ENCODE data around the gene FAM110A. TPM values are rescaled to one million over a fixed set of nuclear protein-coding genes. Genes with fewer than 3 reads are reported as not detected.

FAM110A gene
- total RNA-seq, 2 donors from 2014 or later = 12.1 to 16.9 TPM

GRCh38 chr20:869606-870005 is 36.1 kb downstream of the FAM110A start:
- no peak overlapping the region for H3K9ac ChIP-seq (ENCODE audit: extremely low read depth, low read length, poor library complexity, severe bottlenecking)
- no peaks in the 10 kb centered on the region for H3K9me3 Mint-ChIP-seq
- no peak for DNase-seq
- no peaks in the 10 kb centered on the region for H3K9me3 ChIP-seq (ENCODE audit: control insufficient read depth, low read length)
- no peak overlapping the region for H3K4me3 Mint-ChIP-seq
- H3K27me3 Mint-ChIP-seq (ENCODE audit: insufficient read depth) = peaks cover 48% of the 10 kb centered on the region
- no peaks in the 10 kb centered on the region for H3K4me1 Mint-ChIP-seq
- no peaks in the 10 kb centered on the region for H3K4me1 ChIP-seq (ENCODE audit: control insufficient read depth, insufficient read depth, low read length)
- no peaks in the 10 kb centered on the region for H3K36me3 Mint-ChIP-seq (ENCODE audit: low read depth)
- H3K36me3 ChIP-seq (ENCODE audit: control insufficient read depth, insufficient read depth, low read length) = no peaks in the 10 kb centered on the region
- no peak for TF ChIP-seq CTCF (conservative IDR thresholded peaks at IDR 0.05)
- no peak overlapping the region for H3K27ac Mint-ChIP-seq
- H3K4me3 ChIP-seq (ENCODE audit: low read length) = no peak overlapping the region
- no peak overlapping the region for H3K27ac ChIP-seq (ENCODE audit: low read depth, low read length)
- 88 to 89% methylated on average over 5 of the region's 5 CpGs for WGBS, 2 experiments (ENCODE audit: insufficient coverage in 1 of 2, insufficient read length in 1 of 2)
- peaks cover 3% of the 10 kb centered on the region for H3K27me3 ChIP-seq (ENCODE audit: control insufficient read depth, insufficient read depth, low read length, poor library complexity, severe bottlenecking)

GRCh38 chr20:870758-871157 is 37.2 kb downstream of the FAM110A start:
- Histone ChIP-seq H3K9ac (ENCODE audit: extremely low read depth, low read length, poor library complexity, severe bottlenecking) (no peak overlapping the region), H3K4me3 (ENCODE audit: low read length) (no peak overlapping the region), H3K27ac (ENCODE audit: low read depth, low read length) (no peak overlapping the region), H3K27me3 (ENCODE audit: control insufficient read depth, insufficient read depth, low read length, poor library complexity, severe bottlenecking) (no peaks in the 10 kb centered on the region), H3K4me1 (ENCODE audit: control insufficient read depth, insufficient read depth, low read length) (no peaks in the 10 kb centered on the region), H3K36me3 (ENCODE audit: control insufficient read depth, insufficient read depth, low read length) (no peaks in the 10 kb centered on the region), H3K9me3 (ENCODE audit: control insufficient read depth, low read length) (no peaks in the 10 kb centered on the region)
- Mint-ChIP-seq H3K4me1 (no peaks in the 10 kb centered on the region), H3K27me3 (ENCODE audit: insufficient read depth) (peaks cover 39% of the 10 kb centered on the region), H3K9me3 (no peaks in the 10 kb centered on the region), H3K36me3 (ENCODE audit: low read depth) (no peaks in the 10 kb centered on the region), H3K27ac (no peak overlapping the region), H3K4me3 (no peak overlapping the region)
- no peak for TF ChIP-seq CTCF (conservative IDR thresholded peaks at IDR 0.05)
- 85 to 94% methylated on average over 2 to 3 of the region's 3 CpGs for WGBS, 2 experiments (ENCODE audit: insufficient coverage in 1 of 2, insufficient read length in 1 of 2)
- no peak for DNase-seq

- Mint-ChIP-seq H3K4me1 (no peaks in the 10 kb centered on the region), H3K27ac (no peak overlapping the region), H3K27me3 (ENCODE audit: insufficient read depth) (peaks cover 33% of the 10 kb centered on the region), H3K9me3 (no peaks in the 10 kb centered on the region), H3K36me3 (ENCODE audit: low read depth) (no peaks in the 10 kb centered on the region), H3K4me3 (no peak overlapping the region)
- no peak for DNase-seq
- Histone ChIP-seq H3K27me3 (ENCODE audit: control insufficient read depth, insufficient read depth, low read length, poor library complexity, severe bottlenecking) (no peaks in the 10 kb centered on the region), H3K4me3 (ENCODE audit: low read length) (no peak overlapping the region), H3K9me3 (ENCODE audit: control insufficient read depth, low read length) (no peaks in the 10 kb centered on the region), H3K36me3 (ENCODE audit: control insufficient read depth, insufficient read depth, low read length) (no peaks in the 10 kb centered on the region), H3K4me1 (ENCODE audit: control insufficient read depth, insufficient read depth, low read length) (no peaks in the 10 kb centered on the region), H3K27ac (ENCODE audit: low read depth, low read length) (no peak overlapping the region), H3K9ac (ENCODE audit: extremely low read depth, low read length, poor library complexity, severe bottlenecking) (no peak overlapping the region)
- TF ChIP-seq CTCF (conservative IDR thresholded peaks at IDR 0.05) = no peak
These were observed 37.9 kb downstream of the FAM110A start for GRCh38 chr20:871436-871835.

Measured in endodermal cell (in vitro differentiated cells).